ENCODE measurements around the gene PTPRE.

The PTPRE gene

DNA sequence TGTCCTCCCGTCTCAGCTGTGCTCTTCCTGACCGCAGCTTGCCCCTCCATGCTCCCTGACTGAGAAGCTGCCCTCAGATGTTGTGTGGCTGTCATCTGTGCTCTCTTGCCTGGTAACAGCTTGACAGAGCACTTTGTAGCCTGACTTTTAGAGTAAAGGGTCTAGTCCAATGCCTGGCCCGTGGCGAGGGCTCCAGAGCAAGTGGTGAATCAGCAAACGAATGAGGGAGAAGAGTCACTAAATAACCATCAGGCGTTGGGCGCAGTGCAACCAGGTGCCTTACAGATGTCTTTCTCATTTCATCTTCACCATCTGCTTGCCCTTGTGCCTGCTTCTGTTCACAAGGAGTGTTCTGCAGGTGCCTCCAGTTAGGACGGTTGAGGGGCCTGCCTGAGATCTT lies 173.7 kb downstream of the PTPRE start:
- Histone ChIP-seq H3K36me3 (ENCODE audit: insufficient read depth, insufficient read length, low read length) (no peaks in the 10 kb centered on the region), H3K4me3 (ENCODE audit: insufficient read length, low read depth) (no peak overlapping the region), H3K4me1 (ENCODE audit: insufficient read depth, insufficient read length) (no peaks in the 10 kb centered on the region), H3K27me3 (ENCODE audit: insufficient read depth, insufficient read length) (no peaks in the 10 kb centered on the region), H3K9ac (ENCODE audit: insufficient read length, low read depth) (no peak overlapping the region), H3K9me3 (ENCODE audit: insufficient read depth, low read length) (no peaks in the 10 kb centered on the region)
- TF ChIP-seq ZNF274 (IDR thresholded peaks at IDR 0.05; ENCODE audit: low read depth, low read length) (no peak), SUZ12 (IDR thresholded peaks at IDR 0.05; ENCODE audit: extremely low read depth, insufficient read depth, insufficient read length) (no peak), YY1 (IDR thresholded peaks at IDR 0.05; ENCODE audit: insufficient read depth, insufficient read length) (no peak)
- no peak for DNase-seq (ENCODE audit: low read depth, low spot score)

DNA sequence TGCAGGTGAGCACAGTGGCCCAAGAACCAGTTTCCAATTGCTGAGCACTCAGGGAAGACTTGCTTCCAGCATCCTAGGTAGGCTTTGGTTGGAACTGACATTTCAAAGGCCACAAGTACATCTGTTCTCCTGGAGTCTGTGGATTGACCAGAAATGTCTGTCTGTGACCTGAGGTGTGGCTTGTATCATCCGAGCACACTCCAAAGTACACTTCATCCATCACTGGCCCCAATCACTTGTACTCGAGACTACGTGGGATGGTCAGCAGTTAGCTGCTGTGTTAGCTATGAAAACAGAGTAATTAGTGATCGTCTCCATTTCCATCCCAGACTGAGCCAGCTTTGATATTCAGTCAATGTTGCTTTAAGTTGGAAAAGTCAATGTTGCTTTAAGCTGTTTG lies 174.3 kb downstream of the PTPRE start:
- no peak for DNase-seq (ENCODE audit: low read depth, low spot score)
- Histone ChIP-seq H3K27me3 (ENCODE audit: insufficient read depth, insufficient read length) (no peaks in the 10 kb centered on the region), H3K36me3 (ENCODE audit: insufficient read depth, insufficient read length, low read length) (no peaks in the 10 kb centered on the region), H3K4me1 (ENCODE audit: insufficient read depth, insufficient read length) (peaks cover 5% of the 10 kb centered on the region), H3K9me3 (ENCODE audit: insufficient read depth, low read length) (no peaks in the 10 kb centered on the region), H3K9ac (ENCODE audit: insufficient read length, low read depth) (no peak overlapping the region), H3K4me3 (ENCODE audit: insufficient read length, low read depth) (no peak overlapping the region)
- TF ChIP-seq YY1 (IDR thresholded peaks at IDR 0.05; ENCODE audit: insufficient read depth, insufficient read length) (no peak), SUZ12 (IDR thresholded peaks at IDR 0.05; ENCODE audit: extremely low read depth, insufficient read depth, insufficient read length) (no peak), ZNF274 (IDR thresholded peaks at IDR 0.05; ENCODE audit: low read depth, low read length) (no peak)

DNA sequence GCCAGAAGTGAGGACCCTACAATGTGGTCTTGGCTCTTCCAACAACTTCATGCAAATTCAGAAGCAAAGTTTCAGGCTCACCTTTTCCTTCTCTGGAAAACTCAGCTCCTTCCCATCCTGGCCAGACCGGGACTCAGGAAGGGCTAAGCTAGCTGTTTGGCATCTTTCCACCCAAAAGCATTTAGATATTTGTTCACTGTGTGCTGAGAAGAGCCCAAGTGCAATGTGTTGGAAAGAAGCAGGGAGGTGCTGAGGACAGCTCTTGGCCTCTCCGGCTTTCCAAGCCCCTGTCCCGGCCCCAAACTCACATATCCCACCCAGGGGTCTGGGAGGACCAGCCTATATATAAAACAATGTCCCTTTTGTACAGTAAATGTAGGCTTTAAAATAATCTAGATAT lies 174.8 kb downstream of the PTPRE start:
- Histone ChIP-seq H3K36me3 (ENCODE audit: insufficient read depth, insufficient read length, low read length) (no peaks in the 10 kb centered on the region), H3K9me3 (ENCODE audit: insufficient read depth, low read length) (no peaks in the 10 kb centered on the region), H3K4me3 (ENCODE audit: insufficient read length, low read depth) (no peak overlapping the region), H3K27me3 (ENCODE audit: insufficient read depth, insufficient read length) (no peaks in the 10 kb centered on the region), H3K9ac (ENCODE audit: insufficient read length, low read depth) (no peak overlapping the region), H3K4me1 (ENCODE audit: insufficient read depth, insufficient read length) (peaks cover 9% of the 10 kb centered on the region)
- no peak for TF ChIP-seq SUZ12 (IDR thresholded peaks at IDR 0.05; ENCODE audit: extremely low read depth, insufficient read depth, insufficient read length)
- TF ChIP-seq YY1 (IDR thresholded peaks at IDR 0.05; ENCODE audit: insufficient read depth, insufficient read length), result no peak
- no peak for TF ChIP-seq ZNF274 (IDR thresholded peaks at IDR 0.05; ENCODE audit: low read depth, low read length)
- DNase-seq (ENCODE audit: low read depth, low spot score), result no peak

DNA sequence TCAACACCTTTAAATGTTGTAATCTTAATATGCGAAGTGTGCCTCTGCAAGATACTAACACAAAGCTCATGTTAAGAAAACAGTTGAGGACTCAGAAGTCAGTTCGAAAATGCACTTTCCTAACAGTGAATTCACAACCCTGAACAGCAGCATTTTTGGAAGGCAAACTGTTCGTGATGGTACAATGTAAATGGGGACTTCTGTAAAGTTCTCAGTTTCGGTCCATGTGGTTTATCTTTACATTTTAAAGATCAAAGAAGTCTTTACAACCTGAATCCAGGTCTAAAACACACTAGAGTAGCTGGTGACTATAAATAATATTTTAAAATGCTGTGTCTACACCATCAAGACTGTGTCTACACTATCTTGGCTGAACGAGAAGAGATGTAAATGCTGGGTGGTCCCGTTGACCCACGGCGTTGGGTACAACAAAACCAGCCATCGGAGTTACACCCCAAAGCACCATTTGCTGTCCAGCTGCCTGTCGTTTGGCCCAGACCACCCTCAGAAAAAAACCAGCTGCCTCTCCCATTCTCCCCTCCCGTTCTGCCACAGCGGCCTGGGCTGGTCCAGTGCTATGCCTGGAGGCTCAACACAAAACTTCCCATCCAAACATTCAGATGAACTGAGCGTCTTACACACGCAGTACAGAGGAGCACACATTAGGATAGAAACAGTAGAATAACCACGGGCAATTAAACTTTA lies 176.4 kb downstream of the PTPRE start:
- no peak overlapping the region for H3K4me3 ChIP-seq (ENCODE audit: insufficient read length, low read depth)
- no peak for DNase-seq (ENCODE audit: low read depth, low spot score)
- no peaks in the 10 kb centered on the region for H3K9me3 ChIP-seq (ENCODE audit: insufficient read depth, low read length)
- TF ChIP-seq YY1 (IDR thresholded peaks at IDR 0.05; ENCODE audit: insufficient read depth, insufficient read length) (no peak), SUZ12 (IDR thresholded peaks at IDR 0.05; ENCODE audit: extremely low read depth, insufficient read depth, insufficient read length) (no peak), ZNF274 (IDR thresholded peaks at IDR 0.05; ENCODE audit: low read depth, low read length) (no peak)
- peaks cover 9% of the 10 kb centered on the region for H3K4me1 ChIP-seq (ENCODE audit: insufficient read depth, insufficient read length)
- H3K36me3 ChIP-seq (ENCODE audit: insufficient read depth, insufficient read length, low read length), result no peaks in the 10 kb centered on the region
- H3K27me3 ChIP-seq (ENCODE audit: insufficient read depth, insufficient read length), result no peaks in the 10 kb centered on the region
- H3K9ac ChIP-seq (ENCODE audit: insufficient read length, low read depth), result no peak overlapping the region

DNA sequence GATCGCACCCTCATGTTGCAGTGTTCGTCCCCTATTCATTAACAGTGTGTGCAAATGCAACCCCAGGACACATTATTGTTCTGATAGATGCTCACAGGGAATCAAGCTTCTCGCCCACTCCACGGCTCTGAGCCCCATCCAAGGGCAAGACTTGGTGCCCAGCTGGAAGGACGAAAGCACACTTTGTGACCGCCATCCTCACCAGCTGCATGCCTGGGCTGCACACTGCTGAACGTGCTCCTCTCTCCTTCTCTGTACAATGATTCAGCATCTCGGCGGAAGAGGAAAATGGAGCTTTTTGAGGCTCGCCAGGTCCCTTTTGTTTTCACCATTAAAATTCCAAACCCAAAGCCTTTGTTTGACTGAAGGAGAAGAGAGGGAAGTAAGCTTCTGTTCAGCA lies 177.5 kb downstream of the PTPRE start:
- no peaks in the 10 kb centered on the region for H3K9me3 ChIP-seq (ENCODE audit: insufficient read depth, low read length)
- no peak overlapping the region for H3K9ac ChIP-seq (ENCODE audit: insufficient read length, low read depth)
- DNase-seq (ENCODE audit: low read depth, low spot score), result no peak
- no peaks in the 10 kb centered on the region for H3K27me3 ChIP-seq (ENCODE audit: insufficient read depth, insufficient read length)
- H3K4me3 ChIP-seq (ENCODE audit: insufficient read length, low read depth), result no peak overlapping the region
- no peak for TF ChIP-seq SUZ12 (IDR thresholded peaks at IDR 0.05; ENCODE audit: extremely low read depth, insufficient read depth, insufficient read length)
- no peak for TF ChIP-seq YY1 (IDR thresholded peaks at IDR 0.05; ENCODE audit: insufficient read depth, insufficient read length)
- TF ChIP-seq ZNF274 (IDR thresholded peaks at IDR 0.05; ENCODE audit: low read depth, low read length), result no peak
- H3K36me3 ChIP-seq (ENCODE audit: insufficient read depth, insufficient read length, low read length), result no peaks in the 10 kb centered on the region
- H3K4me1 ChIP-seq (ENCODE audit: insufficient read depth, insufficient read length), result peaks cover 9% of the 10 kb centered on the region

DNA sequence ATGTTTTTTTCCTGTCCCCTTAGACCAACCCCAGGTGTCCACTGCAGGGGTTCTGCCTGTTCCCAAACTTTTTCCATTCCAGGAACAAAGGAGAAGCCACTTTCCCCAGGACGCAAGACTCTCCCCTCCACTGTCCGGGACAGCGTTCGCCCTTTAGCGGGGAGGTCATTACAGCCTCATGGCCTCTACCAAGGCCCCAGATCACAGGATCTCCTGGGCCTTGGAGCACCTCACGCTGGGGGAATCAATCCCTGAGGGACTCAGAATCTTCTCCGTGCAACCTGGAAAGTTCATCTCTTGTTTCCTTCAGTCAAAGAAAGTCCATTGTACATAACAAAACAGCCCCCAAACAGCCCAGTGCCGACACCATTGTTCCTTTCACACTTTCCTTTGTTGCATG lies 178.1 kb downstream of the PTPRE start:
- no peaks in the 10 kb centered on the region for H3K27me3 ChIP-seq (ENCODE audit: insufficient read depth, insufficient read length)
- H3K4me3 ChIP-seq (ENCODE audit: insufficient read length, low read depth), result no peak overlapping the region
- H3K36me3 ChIP-seq (ENCODE audit: insufficient read depth, insufficient read length, low read length), result no peaks in the 10 kb centered on the region
- DNase-seq (ENCODE audit: low read depth, low spot score), result no peak
- H3K9me3 ChIP-seq (ENCODE audit: insufficient read depth, low read length), result no peaks in the 10 kb centered on the region
- TF ChIP-seq YY1 (IDR thresholded peaks at IDR 0.05; ENCODE audit: insufficient read depth, insufficient read length) (no peak), SUZ12 (IDR thresholded peaks at IDR 0.05; ENCODE audit: extremely low read depth, insufficient read depth, insufficient read length) (no peak), ZNF274 (IDR thresholded peaks at IDR 0.05; ENCODE audit: low read depth, low read length) (no peak)
- H3K4me1 ChIP-seq (ENCODE audit: insufficient read depth, insufficient read length), result peaks cover 9% of the 10 kb centered on the region
- no peak overlapping the region for H3K9ac ChIP-seq (ENCODE audit: insufficient read length, low read depth)

DNA sequence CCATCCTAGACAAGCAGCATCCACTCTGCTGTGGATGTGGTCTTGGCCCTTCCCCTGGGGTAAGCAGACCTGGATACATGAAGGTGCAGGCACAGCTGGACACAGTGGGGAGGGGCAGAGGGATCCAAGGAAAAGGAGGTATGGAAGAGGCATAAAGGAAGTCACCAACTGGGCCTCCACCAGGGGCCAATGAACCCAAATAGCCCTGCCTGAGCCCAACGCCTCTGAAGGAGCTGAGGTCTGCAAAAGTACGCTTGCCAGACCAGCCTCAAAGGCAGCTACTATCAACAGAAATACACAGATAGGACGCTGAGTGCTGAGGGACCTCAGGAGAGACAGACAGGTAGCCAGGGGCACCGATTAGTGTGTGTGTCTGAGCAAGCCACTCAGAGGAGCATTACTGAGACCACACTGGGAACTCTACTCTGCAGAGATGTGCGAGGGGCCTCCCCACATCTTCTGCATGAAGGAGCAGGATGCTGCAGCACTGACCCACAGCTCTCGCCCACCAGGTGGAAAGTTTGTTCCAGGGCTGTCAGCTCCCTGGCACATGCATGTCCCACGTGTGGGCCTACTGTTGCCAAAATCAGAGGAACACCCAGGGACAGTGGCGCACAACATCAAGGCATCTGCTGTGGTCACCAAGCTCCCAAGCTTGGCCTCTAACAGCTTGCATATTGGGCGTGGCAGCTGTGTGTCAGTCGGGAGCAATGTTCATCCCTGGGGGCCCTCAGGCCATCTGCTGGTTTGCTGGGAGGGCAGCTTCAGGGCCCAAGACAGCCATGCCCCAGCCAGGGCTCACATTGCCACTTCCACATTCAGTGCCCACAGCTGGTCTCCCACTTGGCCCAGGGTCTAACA lies 179.3 kb downstream of the PTPRE start:
- Histone ChIP-seq H3K4me3 (ENCODE audit: insufficient read length, low read depth) (no peak overlapping the region), H3K9ac (ENCODE audit: insufficient read length, low read depth) (no peak overlapping the region), H3K27me3 (ENCODE audit: insufficient read depth, insufficient read length) (no peaks in the 10 kb centered on the region), H3K9me3 (ENCODE audit: insufficient read depth, low read length) (no peaks in the 10 kb centered on the region), H3K4me1 (ENCODE audit: insufficient read depth, insufficient read length) (peaks cover 9% of the 10 kb centered on the region), H3K36me3 (ENCODE audit: insufficient read depth, insufficient read length, low read length) (no peaks in the 10 kb centered on the region)
- TF ChIP-seq SUZ12 (IDR thresholded peaks at IDR 0.05; ENCODE audit: extremely low read depth, insufficient read depth, insufficient read length) (no peak), ZNF274 (IDR thresholded peaks at IDR 0.05; ENCODE audit: low read depth, low read length) (no peak), YY1 (IDR thresholded peaks at IDR 0.05; ENCODE audit: insufficient read depth, insufficient read length) (no peak)
- DNase-seq (ENCODE audit: low read depth, low spot score), result no peak
